MM.1S (cell line): ENCODE data around the gene PLXNA2.

Source experiments
- DNase-seq: peaks from one replicate; pipeline ENCODE4 v3.0.0-alpha.2; 2015
- H2AFZ ChIP-seq: fragments of 300-600 bp; sonication (generic); 2 replicates; pipeline ENCODE4 v1.6.0; 2016; ENCODE audit warnings: antibody characterized with exemption, low read length
- H3F3A ChIP-seq: fragments of 300-600 bp; sonication (generic); 2 replicates; pipeline ENCODE4 v1.6.1; 2016; ENCODE audit warnings: mild to moderate bottlenecking, antibody characterized with exemption, low read length, moderate library complexity, mixed read lengths; ENCODE audit not compliant: insufficient read depth
- H3K27ac ChIP-seq: fragments of 300-600 bp; sonication (generic); 2 replicates; pipeline ENCODE4 v1.5.1; 2016; ENCODE audit warnings: mild to moderate bottlenecking, low read length
- H3K27me3 ChIP-seq: fragments of 300-600 bp; sonication (generic); replicated peaks from 2 replicates; pipeline ENCODE4 v1.6.0; 2016; ENCODE audit warnings: low read length; ENCODE audit not compliant: insufficient read depth
- H3K36me3 ChIP-seq: fragments of 300-600 bp; sonication (generic); replicated peaks from 2 replicates; pipeline ENCODE4 v1.6.1; 2016; ENCODE audit warnings: mild to moderate bottlenecking, low read length, mixed read lengths; ENCODE audit not compliant: insufficient read depth
- H3K4me1 ChIP-seq: fragments of 300-600 bp; sonication (generic); 2 replicates; pipeline ENCODE4 v1.6.1; 2016; ENCODE audit warnings: low read length, mixed read lengths
- H3K4me2 ChIP-seq: fragments of 300-600 bp; sonication (generic); 2 replicates; pipeline ENCODE4 v1.6.0; 2016; ENCODE audit warnings: low read depth, low read length
- H3K4me3 ChIP-seq: fragments of 300-600 bp; sonication (generic); 2 replicates; pipeline ENCODE4 v1.5.1; 2016; ENCODE audit warnings: low read length, mixed read lengths
- H3K79me2 ChIP-seq: fragments of 300-600 bp; sonication (generic); 2 replicates; pipeline ENCODE4 v1.6.1; 2016; ENCODE audit warnings: mixed run types, low read length, mixed read lengths
- H3K9ac ChIP-seq: fragments of 300-600 bp; sonication (generic); 2 replicates; pipeline ENCODE4 v1.6.1; 2016; ENCODE audit warnings: low read length, mixed read lengths
- H3K9me2 ChIP-seq: fragments of 300-600 bp; sonication (generic); replicated peaks from 2 replicates; pipeline ENCODE4 v1.6.1; 2016; ENCODE audit warnings: mild to moderate bottlenecking, low read length, mixed read lengths; ENCODE audit not compliant: insufficient read depth
- H3K9me3 ChIP-seq: fragments of 300-600 bp; sonication (generic); replicated peaks from 2 replicates; pipeline ENCODE4 v1.6.1; 2016; ENCODE audit warnings: mild to moderate bottlenecking, low read length, mixed read lengths; ENCODE audit not compliant: insufficient read depth
- H4K20me1 ChIP-seq: fragments of 300-600 bp; sonication (generic); 2 replicates; pipeline ENCODE4 v1.6.1; 2016; ENCODE audit warnings: mild to moderate bottlenecking, low read length, moderate library complexity, mixed read lengths; ENCODE audit not compliant: insufficient read depth
- CTCF ChIP-seq: fragments of 300-600 bp; sonication (generic); IDR thresholded peaks from 2 replicates; pipeline ENCODE4 v1.5.1; 2016; ENCODE audit warnings: antibody characterized with exemption, low read length, mixed read lengths
- EZH2 ChIP-seq: fragments of 300-600 bp; sonication (generic); optimal IDR thresholded peaks from 2 replicates; pipeline ENCODE3; 2017; ENCODE audit warnings: low read depth, mild to moderate bottlenecking, antibody characterized with exemption, low read length, mixed read lengths
- EZH2phosphoT487 ChIP-seq: fragments of 300-600 bp; sonication (generic); IDR thresholded peaks from 2 replicates; pipeline ENCODE4 v1.6.1; 2018; ENCODE audit warnings: antibody characterized with exemption, low read length

The PLXNA2 gene

GRCh38 chr1:208084764-208085163 lies 159.4 kb downstream of the PLXNA2 start:
- no peak overlapping the region for H2AFZ ChIP-seq
- H3K27ac ChIP-seq = no peak overlapping the region
- no peaks in the 10 kb centered on the region for H3K36me3 ChIP-seq
- H3F3A ChIP-seq = peaks cover 14% of the 10 kb centered on the region
- H3K9ac ChIP-seq = no peak overlapping the region
- H3K27me3 ChIP-seq = no peaks in the 10 kb centered on the region
- no peak for TF ChIP-seq EZH2
- no peak for TF ChIP-seq EZH2phosphoT487
- no peak for TF ChIP-seq CTCF
- no peak overlapping the region for H3K4me2 ChIP-seq
- H3K9me3 ChIP-seq = no peaks in the 10 kb centered on the region
- no peaks in the 10 kb centered on the region for H3K79me2 ChIP-seq
- H3K9me2 ChIP-seq = no peaks in the 10 kb centered on the region
- no peak overlapping the region for H3K4me3 ChIP-seq
- no peak for DNase-seq
- H3K4me1 ChIP-seq = peaks cover 15% of the 10 kb centered on the region
- no peaks in the 10 kb centered on the region for H4K20me1 ChIP-seq

- TF ChIP-seq CTCF (no peak), EZH2phosphoT487 (no peak)
- Histone ChIP-seq H3K36me3 (no peaks in the 10 kb centered on the region), H3K9ac (no peak overlapping the region), H3K27me3 (no peaks in the 10 kb centered on the region), H3K27ac (no peak overlapping the region), H3K79me2 (no peaks in the 10 kb centered on the region), H4K20me1 (no peaks in the 10 kb centered on the region), H3K4me3 (no peak overlapping the region), H3K4me2 (no peak overlapping the region), H3K9me2 (no peaks in the 10 kb centered on the region), H2AFZ (no peak overlapping the region), H3K4me1 (peaks cover 15% of the 10 kb centered on the region), H3K9me3 (no peaks in the 10 kb centered on the region), H3F3A (peaks cover 14% of the 10 kb centered on the region)
- DNase-seq = no peak
These were observed 160.0 kb downstream of the PLXNA2 start for GRCh38 chr1:208084220-208084619.

GRCh38 chr1:208083715-208084085 lies 160.5 kb downstream of the PLXNA2 start:
- Histone ChIP-seq H3K4me2 (no peak overlapping the region), H3K4me1 (peaks cover 15% of the 10 kb centered on the region), H3F3A (peaks cover 14% of the 10 kb centered on the region), H3K9me2 (no peaks in the 10 kb centered on the region), H3K27me3 (no peaks in the 10 kb centered on the region), H3K79me2 (no peaks in the 10 kb centered on the region), H3K36me3 (no peaks in the 10 kb centered on the region), H3K9me3 (no peaks in the 10 kb centered on the region), H2AFZ (no peak overlapping the region), H4K20me1 (no peaks in the 10 kb centered on the region), H3K27ac (no peak overlapping the region), H3K4me3 (no peak overlapping the region), H3K9ac (no peak overlapping the region)
- DNase-seq = no peak
- TF ChIP-seq CTCF = no peak
- no peak for TF ChIP-seq EZH2phosphoT487
- no peak for TF ChIP-seq EZH2
